Lower leg skin (tissue), 4 donors: Measurements from ENCODE around the gene CCZ1B. TPM values are rescaled to one million over a fixed set of nuclear protein-coding genes. Genes with fewer than 3 reads are reported as not detected.
"Not testable (repeated sequence)": the region's sequence is repeated elsewhere in the genome, so short reads cannot be mapped to it uniquely, and the experiment has no call there.

Experiments
- DNase-seq, 2 donors: peaks; one replicate each; pipeline ENCODE4 v3.0.0-alpha.2; 2019; ENCODE audit warnings: low spot score in 2 of 2
- H3K4me3 ChIP-seq: fragments of 200-600 bp; sonication (generic); 2 replicates; pipeline ENCODE4 v1.5.1; 2017; ENCODE audit warnings: mild to moderate bottlenecking, low read depth; ENCODE audit not compliant: poor library complexity, severe bottlenecking
- WGBS, 2 donors: methylation state at CpG; one replicate each; pipeline ENCODE4 v1.1.5; 2018; 5-methylcytosine and 5-hydroxymethylcytosine counted together
- intact Hi-C: fragments of 100-400 bp; cut with DNase I; formaldehyde crosslinking; loops from one replicate; pipeline ENCODE4 v1.15.0; 2023; ENCODE audit warnings: low total_unique reads
- total RNA-seq, 4 donors: library from RNA; depleted of rRNA; stranded (reverse); fragments of >200 nt; gene quantifications; one replicate each; pipeline ENCODE4 v1.1.0, GENCODE V29; 2016

Gene CCZ1B
- 10 to 100 TPM; 20.0 to 84.7 (median 27.3) TPM for total RNA-seq

GRCh38 chr7:6826151-6826550 lies at the start of gene CCZ1B:
Gene CCZ1B, minus strand, starts transcription at chr7:6826275. Its CDS starts 78 bp downstream, at chr7:6826197.
- 2 to 9% methylated on average over 9 to 22 of the region's 35 CpGs for WGBS, 2 donors
- DNase-seq = peak; percentile 64 to 95
- intact Hi-C loops = not testable (repeated sequence)
- peak within 1 kb of the TSS; percentile 38 for H3K4me3 ChIP-seq

- intact Hi-C loops, H3K4me3 ChIP-seq: not testable (repeated sequence)
- WGBS, 2 donors = 94 to 98% methylated on average over 15 of the region's 15 CpGs
- DNase-seq = peak in 1 of 2 donors; percentile 36
Measured at GRCh38 chr7:6875022-6875421, 48.9 kb upstream of the CCZ1B start.

GRCh38 chr7:6872246-6872945 lies 46.3 kb upstream of the CCZ1B start:
- H3K4me3 ChIP-seq, intact Hi-C loops: not testable (repeated sequence)
- 79 to 87% methylated on average over 10 to 11 of the region's 11 CpGs for WGBS, 2 donors
- DNase-seq = peak in 1 of 2 donors; percentile 50

- DNase-seq = peak in 1 of 2 donors; percentile 81
- H3K4me3 ChIP-seq, intact Hi-C loops: not testable (repeated sequence)
- 53 to 61% methylated on average over 8 to 17 of the region's 17 CpGs for WGBS, 2 donors
Measured at GRCh38 chr7:6871421-6872144, 45.5 kb upstream of the CCZ1B start.

- peak in 1 of 2 donors; percentile 53 for DNase-seq
- WGBS, 2 donors = 76 to 77% methylated on average over 10 of the region's 10 CpGs
- not testable (repeated sequence) for H3K4me3 ChIP-seq
- intact Hi-C loops = loop anchor here (10.0 kb wide), 1 partner anchor 350 kb away; no protein-coding TSS in a partner anchor
Measured at GRCh38 chr7:6864751-6865150, 38.7 kb upstream of the CCZ1B start.

GRCh38 chr7:6864188-6864587 lies 38.1 kb upstream of the CCZ1B start:
- peak in 1 of 2 donors; percentile 4 for DNase-seq
- intact Hi-C loops = loop anchor here (10.0 kb wide), 1 partner anchor 349 kb away; no protein-coding TSS in a partner anchor
- H3K4me3 ChIP-seq = not testable (repeated sequence)
- 67 to 80% methylated on average over 12 of the region's 12 CpGs for WGBS, 2 donors

- DNase-seq = peak in 1 of 2 donors; percentile 15
- not testable (repeated sequence) for H3K4me3 ChIP-seq
- WGBS, 2 donors = 45 to 53% methylated on average over 11 to 13 of the region's 13 CpGs
- intact Hi-C loops = loop anchor here (10.0 kb wide), 1 partner anchor 348 kb away; no protein-coding TSS in a partner anchor
Measured at GRCh38 chr7:6862876-6863275, 36.8 kb upstream of the CCZ1B start.

GRCh38 chr7:6857721-6858314 lies 31.7 kb upstream of the CCZ1B start:
- peak; percentile 71 to 92 for DNase-seq

GRCh38 chr7:6855563-6856131 lies 29.6 kb upstream of the CCZ1B start:
- intact Hi-C loops, H3K4me3 ChIP-seq: not testable (repeated sequence)
- peak in 1 of 2 donors; percentile 53 for DNase-seq
- WGBS, 2 donors = 2 to 26% methylated on average over 11 to 31 of the region's 47 CpGs

More at GRCh38 chr7:6857721-6858314, 31.7 kb upstream of the CCZ1B start:
- WGBS, 2 donors = 7 to 9% methylated on average over 5 to 14 of the region's 14 CpGs
- H3K4me3 ChIP-seq, intact Hi-C loops: not testable (repeated sequence)

GRCh38 chr7:6854747-6855562 lies 28.9 kb upstream of the CCZ1B start:
- H3K4me3 ChIP-seq, intact Hi-C loops: not testable (repeated sequence)
- 1 to 3% methylated on average over 25 to 36 of the region's 71 CpGs for WGBS, 2 donors
- peak in 1 of 2 donors; percentile 73 for DNase-seq

- intact Hi-C loops, H3K4me3 ChIP-seq: not testable (repeated sequence)
- 64 to 88% methylated on average over 17 of the region's 17 CpGs for WGBS, 2 donors
- DNase-seq = peak in 1 of 2 donors; percentile 68
Measured at GRCh38 chr7:6853681-6854080, 27.6 kb upstream of the CCZ1B start.

- not testable (repeated sequence) for H3K4me3 ChIP-seq, DNase-seq
- 86 to 87% methylated on average over 6 of the region's 6 CpGs for WGBS, 2 donors
- intact Hi-C loops = loop anchor here (10.0 kb wide), 1 partner anchor 1226 kb away; no protein-coding TSS in a partner anchor
Measured at GRCh38 chr7:6849127-6849526, 23.1 kb upstream of the CCZ1B start.

- DNase-seq = peak in 1 of 2 donors; percentile 39
- not testable (repeated sequence) for H3K4me3 ChIP-seq
- WGBS, 2 donors = 76 to 87% methylated on average over 7 to 18 of the region's 18 CpGs
- intact Hi-C loops = loop anchor here (10.0 kb wide), 1 partner anchor 1227 kb away; no protein-coding TSS in a partner anchor
Measured at GRCh38 chr7:6847751-6848150, 21.7 kb upstream of the CCZ1B start.
